Measurements from ENCODE around the gene PRPF39. TPM values are rescaled to one million over a fixed set of nuclear protein-coding genes. Genes with fewer than 3 reads are reported as not detected.

PRPF39 gene, protein sequence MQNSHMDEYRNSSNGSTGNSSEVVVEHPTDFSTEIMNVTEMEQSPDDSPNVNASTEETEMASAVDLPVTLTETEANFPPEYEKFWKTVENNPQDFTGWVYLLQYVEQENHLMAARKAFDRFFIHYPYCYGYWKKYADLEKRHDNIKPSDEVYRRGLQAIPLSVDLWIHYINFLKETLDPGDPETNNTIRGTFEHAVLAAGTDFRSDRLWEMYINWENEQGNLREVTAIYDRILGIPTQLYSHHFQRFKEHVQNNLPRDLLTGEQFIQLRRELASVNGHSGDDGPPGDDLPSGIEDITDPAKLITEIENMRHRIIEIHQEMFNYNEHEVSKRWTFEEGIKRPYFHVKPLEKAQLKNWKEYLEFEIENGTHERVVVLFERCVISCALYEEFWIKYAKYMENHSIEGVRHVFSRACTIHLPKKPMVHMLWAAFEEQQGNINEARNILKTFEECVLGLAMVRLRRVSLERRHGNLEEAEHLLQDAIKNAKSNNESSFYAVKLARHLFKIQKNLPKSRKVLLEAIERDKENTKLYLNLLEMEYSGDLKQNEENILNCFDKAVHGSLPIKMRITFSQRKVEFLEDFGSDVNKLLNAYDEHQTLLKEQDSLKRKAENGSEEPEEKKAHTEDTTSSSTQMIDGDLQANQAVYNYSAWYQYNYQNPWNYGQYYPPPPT
- 14.6 and 22.4 TPM in 2 replicates for polyA plus RNA-seq (2012; rRNA removed)
- 6.0 and 8.2 TPM in 2 replicates for polyA plus RNA-seq (2012; cell fraction: cytosol; rRNA removed)
- 36.7 and 94.2 TPM in 2 replicates for polyA plus RNA-seq (2012; cell fraction: nucleus; rRNA removed)

DNA sequence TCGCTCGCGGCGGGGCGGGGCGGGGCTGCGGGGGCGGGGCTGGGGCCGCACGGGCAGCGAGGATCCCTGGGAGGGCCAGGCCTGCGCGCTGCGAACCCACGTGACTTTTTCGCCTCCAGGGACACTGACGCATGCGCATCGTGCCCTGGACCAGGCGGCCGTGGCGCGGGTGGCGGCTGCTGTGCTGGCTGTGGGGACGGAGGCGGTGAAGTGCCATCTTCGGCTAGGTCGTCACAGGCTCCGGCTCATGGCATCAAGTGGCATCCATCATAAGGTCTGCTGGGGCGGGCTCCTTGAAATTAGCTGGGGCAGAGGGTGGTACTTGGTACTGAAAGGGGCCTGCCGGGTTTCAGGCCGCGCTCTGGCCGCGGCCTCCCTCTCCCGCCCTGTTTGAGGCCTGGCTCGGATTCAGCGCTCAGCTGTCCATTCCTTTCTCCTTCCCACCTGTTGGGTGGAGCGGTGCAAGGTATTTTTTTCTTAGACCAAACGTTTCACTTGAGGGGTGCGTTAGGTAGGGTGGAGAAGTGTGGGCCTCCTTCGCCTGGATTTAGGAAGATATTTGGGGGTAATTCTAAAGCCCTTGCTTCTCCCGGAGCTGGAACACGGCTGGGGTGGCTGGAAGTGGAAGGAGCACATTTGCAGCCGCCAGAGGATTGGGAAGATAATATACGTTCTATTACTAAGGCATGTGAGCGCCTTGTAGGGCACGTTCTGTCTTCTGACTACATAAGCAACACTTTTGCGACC lies at the start of gene PRPF39:
TSS of gene PRPF39 (plus strand) at position 141 of the 747 bp plus-strand sequence. CDS start 11,124 bp downstream, outside the sequence.
- ChIA-PET POLR2A (no interaction called here), CTCF (no interaction called here)
- Histone ChIP-seq H3K4me3 (ENCODE audit: low read depth in 2 of 2, low read length in 1 of 2) (peak within 1 kb of the TSS; percentile 63 to 72), H3K4me2 (peak within 1 kb of the TSS; percentile 82), H2AFZ (ENCODE audit: low read depth) (peak within 1 kb of the TSS; percentile 98), H3K9me3 (no peaks in the 10 kb centered on the region), H3K27me3 (ENCODE audit: insufficient read depth) (no peaks in the 10 kb centered on the region), H4K20me1 (ENCODE audit: insufficient read depth) (peaks cover 33% of the 10 kb centered on the region), H3K27ac (ENCODE audit: low read depth in 2 of 2, low read length in 1 of 2) (peak within 1 kb of the TSS; percentile 63 to 75), H3K36me3 (replicated peaks in 1 of 2; ENCODE audit: control insufficient read depth in 1 of 2, insufficient read depth in 2 of 2, low read length in 1 of 2) (no peaks in the 10 kb centered on the region), H3K4me1 (ENCODE audit: control insufficient read depth in 1 of 2, insufficient read depth in 2 of 2, low read depth in 1 of 2, low read length in 1 of 2) (no peaks in the 10 kb centered on the region; a peak in 2 of 4 replicates), H3K9me2 (no peaks in the 10 kb centered on the region), H3F3A (replicated peaks; ENCODE audit: insufficient read depth) (no peaks in the 10 kb centered on the region), H3K79me2 (ENCODE audit: insufficient read depth) (peaks cover 51% of the 10 kb centered on the region), H3K9ac (peak within 1 kb of the TSS; percentile 78)
- DNase-seq, result peak; percentile 93
- 0% methylated on average over 2 of the region's 49 CpGs for WGBS (ENCODE audit: low lambda C conversion rate)
- TF ChIP-seq ELF1 (IDR thresholded peaks at IDR 0.05), result no peak
- TF ChIP-seq TEAD4 (IDR thresholded peaks at IDR 0.05; ENCODE audit: borderline replicate concordance, insufficient read depth), result no peak
- no peak for TF ChIP-seq EP300 (IDR thresholded peaks at IDR 0.05; ENCODE audit: borderline replicate concordance in 1 of 2, low read depth in 1 of 2, low read length in 1 of 2)
- no peak for TF ChIP-seq GATA2 (CRISPR knock-in tag; IDR thresholded peaks at IDR 0.05)
- TF ChIP-seq RAD21 (IDR thresholded peaks at IDR 0.05; ENCODE audit: low read length), result no peak
- no peak for TF ChIP-seq EZH2phosphoT487 (IDR thresholded peaks at IDR 0.05; ENCODE audit: borderline replicate concordance, low read depth)
- TF ChIP-seq, protein P1, sequence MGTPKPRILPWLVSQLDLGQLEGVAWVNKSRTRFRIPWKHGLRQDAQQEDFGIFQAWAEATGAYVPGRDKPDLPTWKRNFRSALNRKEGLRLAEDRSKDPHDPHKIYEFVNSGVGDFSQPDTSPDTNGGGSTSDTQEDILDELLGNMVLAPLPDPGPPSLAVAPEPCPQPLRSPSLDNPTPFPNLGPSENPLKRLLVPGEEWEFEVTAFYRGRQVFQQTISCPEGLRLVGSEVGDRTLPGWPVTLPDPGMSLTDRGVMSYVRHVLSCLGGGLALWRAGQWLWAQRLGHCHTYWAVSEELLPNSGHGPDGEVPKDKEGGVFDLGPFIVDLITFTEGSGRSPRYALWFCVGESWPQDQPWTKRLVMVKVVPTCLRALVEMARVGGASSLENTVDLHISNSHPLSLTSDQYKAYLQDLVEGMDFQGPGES (IDR thresholded peaks at IDR 0.05; ENCODE audit: low read depth, low read length), result no peak
- no peak for TF ChIP-seq CHD2 (IDR thresholded peaks at IDR 0.05; ENCODE audit: low read length, partially characterized antibody)
- no peak for TF ChIP-seq RFX5 (IDR thresholded peaks at IDR 0.05; ENCODE audit: low read length)
- no peak for TF ChIP-seq RCOR1 (IDR thresholded peaks at IDR 0.05; ENCODE audit: low read length)
- TF ChIP-seq RXRA (IDR thresholded peaks at IDR 0.05; ENCODE audit: borderline replicate concordance, low read depth), result no peak
- TF ChIP-seq, protein P2, sequence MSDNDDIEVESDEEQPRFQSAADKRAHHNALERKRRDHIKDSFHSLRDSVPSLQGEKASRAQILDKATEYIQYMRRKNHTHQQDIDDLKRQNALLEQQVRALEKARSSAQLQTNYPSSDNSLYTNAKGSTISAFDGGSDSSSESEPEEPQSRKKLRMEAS (IDR thresholded peaks at IDR 0.05; ENCODE audit: low read depth), result no peak
- TF ChIP-seq NFIC (IDR thresholded peaks at IDR 0.05; ENCODE audit: borderline replicate concordance), result no peak
- no peak for TF ChIP-seq YY1 (IDR thresholded peaks at IDR 0.05; ENCODE audit: low read depth)
- TF ChIP-seq, protein P3, sequence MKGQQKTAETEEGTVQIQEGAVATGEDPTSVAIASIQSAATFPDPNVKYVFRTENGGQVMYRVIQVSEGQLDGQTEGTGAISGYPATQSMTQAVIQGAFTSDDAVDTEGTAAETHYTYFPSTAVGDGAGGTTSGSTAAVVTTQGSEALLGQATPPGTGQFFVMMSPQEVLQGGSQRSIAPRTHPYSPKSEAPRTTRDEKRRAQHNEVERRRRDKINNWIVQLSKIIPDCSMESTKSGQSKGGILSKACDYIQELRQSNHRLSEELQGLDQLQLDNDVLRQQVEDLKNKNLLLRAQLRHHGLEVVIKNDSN (IDR thresholded peaks at IDR 0.05; ENCODE audit: borderline replicate concordance, low read depth), result peak; percentile 85; the same call in 1 of the 2 replicates
- TF ChIP-seq MEF2A (IDR thresholded peaks at IDR 0.05; ENCODE audit: borderline replicate concordance, low read depth), result no peak
- TF ChIP-seq SMC3 (IDR thresholded peaks at IDR 0.05; ENCODE audit: low read depth, low read length), result no peak
- no peak for TF ChIP-seq TCF12 (IDR thresholded peaks at IDR 0.05)
- TF ChIP-seq SIN3A (IDR thresholded peaks at IDR 0.05; ENCODE audit: borderline replicate concordance, low read depth, low read length), result no peak
- TF ChIP-seq, protein P4, sequence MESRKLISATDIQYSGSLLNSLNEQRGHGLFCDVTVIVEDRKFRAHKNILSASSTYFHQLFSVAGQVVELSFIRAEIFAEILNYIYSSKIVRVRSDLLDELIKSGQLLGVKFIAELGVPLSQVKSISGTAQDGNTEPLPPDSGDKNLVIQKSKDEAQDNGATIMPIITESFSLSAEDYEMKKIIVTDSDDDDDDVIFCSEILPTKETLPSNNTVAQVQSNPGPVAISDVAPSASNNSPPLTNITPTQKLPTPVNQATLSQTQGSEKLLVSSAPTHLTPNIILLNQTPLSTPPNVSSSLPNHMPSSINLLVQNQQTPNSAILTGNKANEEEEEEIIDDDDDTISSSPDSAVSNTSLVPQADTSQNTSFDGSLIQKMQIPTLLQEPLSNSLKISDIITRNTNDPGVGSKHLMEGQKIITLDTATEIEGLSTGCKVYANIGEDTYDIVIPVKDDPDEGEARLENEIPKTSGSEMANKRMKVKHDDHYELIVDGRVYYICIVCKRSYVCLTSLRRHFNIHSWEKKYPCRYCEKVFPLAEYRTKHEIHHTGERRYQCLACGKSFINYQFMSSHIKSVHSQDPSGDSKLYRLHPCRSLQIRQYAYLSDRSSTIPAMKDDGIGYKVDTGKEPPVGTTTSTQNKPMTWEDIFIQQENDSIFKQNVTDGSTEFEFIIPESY (IDR thresholded peaks at IDR 0.05; ENCODE audit: borderline replicate concordance, low read depth), result no peak
- TF ChIP-seq TAF1 (IDR thresholded peaks at IDR 0.05; ENCODE audit: borderline replicate concordance, low read depth, low read length), result peak; percentile 51; the same call in 1 of the 2 replicates
- peak; percentile 69 for TF ChIP-seq POLR2AphosphoS5 (IDR thresholded peaks at IDR 0.05; ENCODE audit: low read depth, low read length)
- TF ChIP-seq GABPA (IDR thresholded peaks at IDR 0.05; ENCODE audit: low read depth), result no peak
- TF ChIP-seq MXI1 (IDR thresholded peaks at IDR 0.05; ENCODE audit: low read depth, low read length), result peak; percentile 44
- TF ChIP-seq, protein P5, sequence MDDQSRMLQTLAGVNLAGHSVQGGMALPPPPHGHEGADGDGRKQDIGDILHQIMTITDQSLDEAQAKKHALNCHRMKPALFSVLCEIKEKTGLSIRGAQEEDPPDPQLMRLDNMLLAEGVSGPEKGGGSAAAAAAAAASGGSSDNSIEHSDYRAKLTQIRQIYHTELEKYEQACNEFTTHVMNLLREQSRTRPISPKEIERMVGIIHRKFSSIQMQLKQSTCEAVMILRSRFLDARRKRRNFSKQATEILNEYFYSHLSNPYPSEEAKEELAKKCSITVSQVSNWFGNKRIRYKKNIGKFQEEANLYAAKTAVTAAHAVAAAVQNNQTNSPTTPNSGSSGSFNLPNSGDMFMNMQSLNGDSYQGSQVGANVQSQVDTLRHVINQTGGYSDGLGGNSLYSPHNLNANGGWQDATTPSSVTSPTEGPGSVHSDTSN (IDR thresholded peaks at IDR 0.05), result no peak
